ENCODE data around the gene SMARCA5.

Gene SMARCA5

DNA sequence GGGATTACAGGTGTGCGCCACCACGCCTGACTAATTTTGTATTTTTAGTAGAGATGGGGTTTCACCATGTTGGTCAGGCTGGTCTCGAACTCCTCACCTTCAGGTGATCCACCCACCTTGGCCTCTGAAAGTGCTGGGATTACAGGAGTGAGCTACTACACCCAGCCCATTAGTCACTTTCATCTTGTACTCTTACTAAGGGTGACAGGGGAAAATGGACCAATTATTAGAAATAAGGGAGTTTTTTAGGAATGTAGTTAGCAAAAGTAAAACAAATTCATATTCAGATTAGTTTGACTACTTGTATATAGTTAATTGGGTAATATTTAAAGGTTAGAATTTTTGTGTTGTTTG lies 26.1 kb downstream of the SMARCA5 start:
- DNase-seq, result no peak

DNA sequence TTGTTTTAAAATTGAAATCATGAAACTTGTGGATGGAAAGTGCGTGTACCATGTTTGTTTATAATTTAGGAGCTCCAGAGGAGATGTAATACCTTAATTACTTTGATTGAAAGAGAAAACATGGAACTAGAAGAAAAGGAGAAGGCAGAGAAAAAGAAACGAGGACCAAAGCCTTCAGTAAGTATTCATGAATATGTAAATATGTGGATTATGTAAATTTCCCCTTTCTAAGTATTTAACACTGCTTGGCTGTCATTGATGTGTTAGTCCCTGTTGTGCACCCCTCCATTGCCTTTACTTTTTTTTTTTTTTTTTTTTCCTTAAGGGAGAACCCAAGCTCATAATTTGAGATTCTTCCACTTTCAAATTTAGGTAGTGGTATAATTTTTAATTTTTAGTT lies 36.4 kb downstream of the SMARCA5 start:
- no peak for DNase-seq

DNA sequence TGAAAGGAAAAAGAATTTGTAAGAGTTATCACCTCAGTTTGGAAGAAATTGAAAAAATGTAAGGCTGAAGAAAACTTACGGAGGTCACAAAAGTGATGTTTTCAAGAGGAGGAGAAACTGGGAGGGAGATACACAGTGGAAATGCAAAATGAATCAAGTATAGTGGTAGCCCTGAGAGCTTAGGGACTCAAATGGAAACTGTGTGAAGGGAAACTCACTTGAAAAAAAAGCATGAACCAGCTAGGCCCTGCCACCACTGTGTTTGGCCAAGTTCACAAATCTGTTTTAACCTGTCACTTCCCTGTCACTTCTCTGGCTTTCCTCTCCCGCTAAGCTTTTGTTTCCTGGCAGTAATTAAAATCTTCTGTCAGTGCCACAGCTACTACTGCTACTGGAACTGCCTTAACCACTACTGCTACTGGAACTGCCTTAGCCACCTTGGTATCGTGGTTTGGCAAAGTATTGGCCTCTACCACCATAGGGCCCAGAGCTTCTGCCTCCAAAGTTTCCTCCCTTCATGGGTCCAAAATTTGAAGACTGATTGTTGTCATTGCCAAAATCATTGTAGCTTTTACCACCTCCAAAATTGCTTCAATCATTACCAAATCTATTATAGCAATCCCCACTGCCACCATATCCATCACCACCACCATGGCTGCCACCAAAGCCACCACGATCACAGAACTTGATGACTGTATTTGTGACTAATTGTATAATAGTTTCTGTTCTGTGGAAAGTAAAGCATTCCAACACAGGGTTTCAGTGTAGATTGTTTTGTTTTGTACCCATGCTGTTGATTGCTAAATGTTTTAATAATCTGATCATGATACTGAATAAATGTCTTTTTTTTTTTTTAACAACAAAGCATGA lies 41.5 kb downstream of the SMARCA5 start:
- DNase-seq, result peak; percentile 14

DNA sequence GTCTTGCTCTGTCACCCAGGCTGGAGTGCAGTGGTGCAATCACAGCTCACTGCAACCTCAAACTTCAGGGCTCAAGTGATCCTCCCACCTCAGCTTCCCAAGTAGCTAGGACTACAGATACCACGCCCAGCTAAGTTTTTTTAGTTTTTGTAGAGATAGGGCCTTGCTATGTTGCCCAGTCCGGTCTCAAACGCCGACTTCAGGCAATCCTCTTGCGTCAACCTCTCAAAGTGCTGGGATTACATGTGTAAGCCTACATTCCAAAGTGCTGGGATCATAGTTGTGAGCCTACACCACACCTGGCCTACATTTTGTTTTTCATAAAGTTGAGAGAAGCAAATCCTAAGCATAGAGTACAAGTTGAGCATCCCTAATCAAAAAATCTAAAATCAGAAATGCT lies 42.2 kb downstream of the SMARCA5 start:
- no peak for DNase-seq

DNA sequence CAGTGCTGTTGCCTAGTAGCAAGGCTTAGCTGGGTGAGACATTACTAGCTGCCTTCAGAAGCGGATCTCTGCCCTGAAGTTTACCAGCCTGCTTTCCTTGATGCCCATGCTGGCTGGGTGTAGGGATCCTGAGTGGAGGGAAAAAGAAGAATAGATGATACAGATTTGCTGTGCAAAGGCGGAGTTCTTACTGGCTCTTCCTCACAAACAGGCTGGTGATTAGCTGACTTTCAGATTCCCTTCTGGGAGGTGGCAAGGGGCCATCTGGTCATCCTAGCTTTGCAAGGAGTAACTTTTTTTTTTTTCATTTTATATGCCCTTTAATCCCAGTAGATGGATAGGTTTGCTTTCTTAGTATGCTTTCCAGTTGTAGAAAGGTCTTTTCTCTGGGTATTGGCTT lies 44.8 kb downstream of the SMARCA5 start:
- DNase-seq, result no peak

DNA sequence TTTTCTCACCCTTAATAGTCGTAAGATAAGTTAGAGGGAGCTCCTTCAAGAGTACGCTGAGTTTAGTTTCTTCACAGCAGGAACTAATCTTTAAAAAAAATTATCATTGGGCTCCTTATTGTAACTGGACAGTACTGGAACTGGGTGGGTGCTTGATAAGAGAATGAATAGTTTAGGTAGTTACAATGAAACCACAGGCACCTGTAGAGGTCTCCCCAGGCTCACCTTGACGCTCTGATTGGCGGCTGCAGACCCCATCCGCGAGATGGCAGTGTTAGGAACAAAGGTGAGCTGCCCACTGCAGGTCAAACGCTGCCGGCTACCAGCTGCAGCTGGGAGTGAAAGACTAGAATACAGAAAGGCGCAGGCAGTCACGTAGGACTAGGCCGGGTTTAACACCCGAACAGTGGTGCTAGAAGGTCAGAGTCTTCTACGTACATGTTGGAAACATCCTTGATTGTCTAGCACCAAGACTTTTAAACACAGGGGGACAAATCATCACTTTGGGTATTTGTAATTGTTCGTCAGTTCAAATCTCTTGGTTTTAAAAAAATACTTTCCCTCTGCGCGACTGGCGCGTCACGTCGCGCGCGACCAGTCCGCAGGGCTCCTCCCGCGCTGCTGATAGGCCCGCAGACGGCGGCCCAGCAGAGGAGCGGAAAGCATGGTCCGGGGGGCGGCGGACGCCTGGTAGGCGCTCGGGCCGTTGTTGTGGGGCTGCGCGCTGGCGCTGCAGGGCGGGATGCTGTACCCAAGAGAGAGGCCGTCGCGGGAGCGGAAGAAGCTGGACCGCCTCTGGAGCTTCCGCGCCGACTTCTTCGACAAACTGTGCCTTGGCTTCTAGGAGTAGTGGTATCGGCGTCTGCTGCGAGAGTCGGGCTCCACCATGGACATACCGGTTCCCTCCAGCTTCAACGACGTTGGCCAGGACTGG lies 45.6 kb downstream of the SMARCA5 start:
- peak; percentile 20 for DNase-seq

DNA sequence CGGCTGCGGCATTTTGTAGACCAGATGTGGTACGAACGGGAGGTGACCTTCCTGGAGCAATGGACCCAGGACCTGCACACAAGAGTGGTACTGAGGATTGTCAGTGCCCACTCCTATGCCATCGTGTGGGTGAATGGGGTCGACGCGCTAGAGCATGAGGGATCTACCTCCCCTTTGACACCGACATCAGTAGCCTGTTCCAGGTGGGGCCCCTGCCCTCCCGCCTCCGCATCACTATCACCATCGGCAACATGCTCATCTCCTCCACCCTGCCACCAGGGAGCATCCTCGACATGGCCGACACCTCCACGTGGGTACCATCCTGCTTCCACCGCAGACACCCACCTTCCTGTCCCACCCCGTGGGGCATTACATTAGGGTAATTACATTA lies 46.2 kb downstream of the SMARCA5 start:
- DNase-seq, result no peak

DNA sequence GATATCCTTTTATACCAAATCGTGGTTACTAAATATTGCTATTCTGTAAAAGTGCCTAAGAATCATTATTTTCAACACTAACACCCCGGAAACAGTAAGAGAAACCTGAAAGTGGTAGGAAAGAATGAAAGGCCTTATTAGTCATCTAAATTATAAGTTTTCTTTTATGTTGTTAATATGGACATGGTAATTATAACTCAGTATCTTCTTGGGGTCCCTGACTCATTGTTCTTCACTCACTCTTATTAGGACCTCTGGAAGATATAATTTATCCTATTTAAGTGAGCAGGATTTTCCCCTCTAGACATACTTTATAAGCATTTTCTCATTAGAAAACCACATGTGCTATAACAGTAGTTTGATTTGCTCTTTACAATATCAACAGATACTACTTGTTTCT lies 51.0 kb downstream of the SMARCA5 start:
- no peak for DNase-seq

DNA sequence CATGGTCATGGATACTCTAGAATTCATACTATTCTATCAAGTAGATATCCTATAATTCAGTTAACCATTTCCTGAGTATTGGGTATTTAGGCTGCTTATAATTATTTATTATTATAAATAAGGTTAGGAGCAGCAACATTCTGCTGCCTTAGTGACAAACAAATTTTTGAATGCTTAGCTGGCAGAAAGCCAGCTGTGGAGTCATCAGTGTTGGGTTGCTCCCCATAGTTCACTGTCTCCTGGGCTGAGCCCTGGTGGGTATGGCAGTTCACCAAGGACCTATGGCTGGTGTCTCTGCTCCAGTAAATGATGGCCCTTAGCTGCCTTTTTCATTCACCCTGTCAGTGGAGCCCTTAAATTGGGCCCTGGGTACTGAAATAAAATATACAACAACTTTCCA lies 61.8 kb downstream of the SMARCA5 start:
- DNase-seq, result no peak

DNA sequence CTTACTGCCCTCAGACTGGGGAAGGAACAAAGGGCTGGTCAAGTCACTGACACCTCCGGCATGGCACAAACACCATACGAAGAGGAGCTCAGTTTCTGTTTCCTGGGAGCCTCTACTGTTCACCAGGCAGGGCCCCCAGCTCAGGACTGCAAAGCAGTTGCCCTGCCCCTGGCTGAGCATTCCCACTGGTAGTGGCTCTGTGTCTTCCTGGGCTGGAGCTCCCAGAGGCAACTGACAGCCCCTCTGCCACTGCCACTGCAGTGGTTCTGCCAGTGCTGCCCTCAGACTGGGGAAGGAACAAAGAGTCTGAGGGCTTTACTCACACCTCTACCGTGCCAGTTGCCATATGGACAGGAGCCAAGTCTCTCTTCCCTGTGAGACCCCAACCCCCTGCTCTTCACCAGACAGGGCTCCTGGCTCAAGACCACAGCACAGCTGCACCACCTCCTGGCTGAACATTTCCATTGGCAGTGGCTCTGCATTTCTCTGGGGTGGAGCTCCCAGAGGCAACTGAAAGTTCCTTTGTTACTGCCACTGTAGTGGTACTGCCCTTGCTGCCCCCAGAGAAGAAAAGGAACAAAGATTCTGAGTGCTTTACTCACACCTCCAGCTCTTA lies 67.9 kb downstream of the SMARCA5 start:
- no peak for DNase-seq

DNA sequence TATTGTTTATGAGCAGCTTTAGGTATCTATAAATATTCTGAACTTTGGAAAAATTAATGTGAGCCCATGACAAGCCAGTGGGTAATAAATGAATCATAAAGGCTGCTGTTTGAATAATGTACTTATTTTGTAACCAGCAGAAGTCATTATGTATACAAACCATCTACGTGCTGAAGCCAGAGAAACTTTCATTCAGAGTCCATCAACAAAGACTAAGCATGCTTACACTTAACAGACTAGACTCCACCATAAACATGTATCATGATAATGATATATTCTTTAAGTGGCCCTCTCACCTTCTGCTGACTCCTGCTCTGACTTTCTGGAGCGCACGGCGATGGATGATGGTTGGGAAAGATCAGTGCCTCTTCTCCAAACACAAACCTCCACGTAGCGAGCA lies 72.0 kb downstream of the SMARCA5 start:
- no peak for DNase-seq

DNA sequence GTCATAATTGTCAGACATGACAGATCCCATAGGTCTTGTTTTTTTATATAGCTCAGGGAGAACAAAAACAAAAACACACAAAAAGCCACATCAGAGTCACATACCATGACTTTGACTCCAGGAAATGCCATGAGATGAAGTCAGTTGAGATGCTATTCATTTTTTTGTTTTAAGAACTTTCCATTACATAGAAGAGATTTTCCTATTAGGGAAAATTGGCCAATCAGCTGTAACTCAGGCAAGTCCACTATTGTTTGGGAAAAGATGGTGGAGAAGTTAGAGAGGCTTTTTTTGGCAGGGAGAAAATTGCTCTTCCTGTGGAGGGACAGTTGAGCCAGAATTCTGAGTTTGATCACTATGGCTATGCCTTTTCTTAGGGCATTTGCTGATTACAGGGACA lies 72.6 kb downstream of the SMARCA5 start:
- no peak for DNase-seq

DNA sequence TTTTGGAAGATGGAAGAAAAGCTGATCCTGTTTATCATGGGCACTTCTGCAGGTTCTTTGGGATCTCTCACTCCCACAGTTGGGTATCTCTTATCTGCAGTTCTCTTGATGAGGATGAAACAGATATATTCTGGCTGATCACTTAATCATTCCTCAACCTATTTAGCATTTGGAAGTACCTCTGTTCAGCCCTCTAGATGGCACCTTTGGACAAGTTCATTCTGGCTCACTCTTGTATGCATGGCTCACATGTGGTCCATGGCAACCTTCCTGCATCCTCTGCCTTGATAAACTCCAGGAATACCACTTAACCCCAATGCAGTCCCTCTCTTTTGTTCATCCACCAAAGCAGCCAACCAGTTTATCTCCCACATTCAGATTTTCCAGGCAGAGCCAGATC lies 74.2 kb downstream of the SMARCA5 start:
- no peak for DNase-seq

DNA sequence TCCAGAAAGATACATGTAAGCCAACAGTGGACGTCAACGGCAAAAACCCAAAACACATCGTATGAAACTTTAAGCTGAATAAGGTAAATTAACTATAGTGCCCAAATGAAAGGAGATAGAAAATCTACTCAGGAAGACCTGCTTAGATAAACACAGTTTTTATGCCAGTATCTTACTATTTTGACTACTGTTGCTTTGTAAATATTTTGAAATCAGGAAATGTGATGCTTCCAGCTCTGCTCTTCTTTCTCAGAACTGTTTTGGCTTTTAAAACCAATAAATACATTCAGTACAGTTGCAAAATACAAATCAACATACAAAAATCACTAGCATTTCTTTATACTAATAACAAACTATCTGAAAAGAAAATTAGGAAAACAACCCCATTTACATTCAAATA lies 83.8 kb downstream of the SMARCA5 start:
- DNase-seq, result no peak

DNA sequence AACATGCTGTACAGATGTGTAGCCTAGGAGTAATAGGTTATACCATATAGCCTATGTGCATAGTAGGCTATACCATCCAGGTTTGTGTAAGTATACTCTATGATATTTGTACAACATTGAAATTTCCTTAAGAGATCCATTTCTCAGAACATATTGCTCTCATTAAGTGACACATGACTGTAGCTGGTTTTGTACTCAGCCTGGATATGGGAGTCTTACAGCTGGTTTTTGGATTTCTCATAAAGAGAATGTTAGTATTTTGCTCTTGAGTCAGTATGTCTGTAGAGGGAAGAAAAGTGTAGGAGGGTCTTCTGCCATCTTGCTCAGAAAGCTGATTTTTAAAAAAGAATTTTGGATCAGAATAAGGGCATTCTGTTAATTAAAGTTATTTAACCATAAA lies 85.3 kb downstream of the SMARCA5 start:
- no peak for DNase-seq

DNA sequence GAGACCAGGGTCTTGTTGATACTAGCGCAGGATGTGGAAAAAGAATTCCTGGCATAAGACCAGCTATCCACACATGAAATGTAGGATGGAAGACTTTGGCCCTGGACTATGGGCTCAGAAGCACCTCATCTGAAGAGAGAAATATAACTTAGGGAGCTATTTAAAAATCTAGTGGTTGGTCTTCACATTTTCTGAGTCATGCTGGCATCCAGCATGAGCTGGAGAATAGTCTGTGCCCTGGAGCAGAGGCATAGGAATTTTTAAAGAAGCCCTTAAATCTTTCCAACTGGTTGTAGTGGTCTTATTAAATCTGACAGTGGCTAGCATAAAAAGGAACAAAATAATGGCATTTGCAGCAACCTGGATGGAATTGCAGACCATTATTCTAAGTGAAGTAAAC lies 86.3 kb downstream of the SMARCA5 start:
- DNase-seq, result no peak

DNA sequence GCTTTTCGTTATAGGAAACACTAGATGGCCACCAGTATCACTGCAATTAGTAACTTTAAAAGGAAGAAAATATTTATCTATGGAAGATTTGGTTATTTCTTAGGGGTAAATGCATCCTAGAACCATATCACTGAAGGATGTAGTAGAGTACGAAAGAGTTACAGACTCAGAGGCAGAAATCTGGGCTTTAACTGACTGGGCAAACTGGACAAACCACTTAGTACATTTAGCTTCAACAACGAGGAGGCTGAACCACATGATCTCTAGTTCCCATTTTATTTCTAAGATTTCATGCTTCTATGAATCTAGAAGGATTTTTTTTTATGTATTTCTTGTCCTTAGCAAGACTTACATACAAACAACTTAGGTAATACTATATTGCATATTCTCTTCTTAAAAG lies 93.0 kb downstream of the SMARCA5 start:
- no peak for DNase-seq

Measured in suppressor macrophage treated with lipopolysaccharide for 4 hours (primary cell).